Measurements from ENCODE around the gene NFKB1.
"Not testable (repeated sequence)": the region's sequence is repeated elsewhere in the genome, so short reads cannot be mapped to it uniquely, and the experiment has no call there.

The NFKB1 gene

DNA sequence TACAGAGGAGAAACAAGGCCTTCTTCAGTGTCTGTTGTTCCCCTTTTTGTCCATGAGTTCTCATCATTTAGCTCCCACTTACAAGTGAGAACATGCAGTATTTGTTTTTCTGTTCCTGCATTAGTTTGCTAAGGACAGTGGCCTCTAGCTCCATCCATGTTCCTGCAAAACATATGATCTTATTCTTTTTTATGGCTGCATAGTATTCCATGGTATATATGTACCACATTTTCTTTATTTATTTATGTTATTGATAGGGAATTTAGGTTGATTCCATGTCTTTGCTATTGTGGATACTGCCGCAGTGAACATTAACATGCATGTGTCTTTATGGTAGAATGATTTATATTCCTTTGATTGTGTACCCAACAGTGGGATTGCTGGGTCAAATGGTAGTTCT lies 69.1 kb downstream of the NFKB1 start:
- DNase-seq = not testable (repeated sequence)

- DNase-seq = no peak
Measured at GRCh38 chr4:102572452-102572851, 71.3 kb downstream of the NFKB1 start.

DNA sequence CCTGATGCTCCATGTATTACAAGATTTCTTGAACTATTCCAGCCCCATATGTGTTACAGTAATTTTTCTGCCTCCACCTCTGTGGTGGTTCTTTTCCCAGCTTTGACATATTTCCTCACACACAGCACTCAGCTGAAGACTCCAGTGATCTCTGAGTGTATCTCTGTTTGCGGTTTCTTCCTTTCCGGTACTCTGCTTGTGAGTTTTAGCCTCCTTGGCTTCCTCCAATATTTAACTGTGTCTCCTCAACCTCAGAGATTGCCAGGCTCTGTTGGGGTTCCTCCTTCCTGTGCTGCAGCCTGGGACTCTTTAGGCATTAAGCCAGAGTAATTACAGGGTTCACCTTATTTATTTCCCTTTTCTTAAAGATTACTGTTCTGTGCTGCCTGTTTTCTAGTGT lies 73.2 kb downstream of the NFKB1 start:
- no peak for DNase-seq

- DNase-seq = no peak
Measured at GRCh38 chr4:102575369-102576129, 74.4 kb downstream of the NFKB1 start.

- no peak for DNase-seq
Measured at GRCh38 chr4:102578270-102578669, 77.1 kb downstream of the NFKB1 start.

- no peak for DNase-seq
Measured at GRCh38 chr4:102578819-102579218, 77.7 kb downstream of the NFKB1 start.

- no peak for DNase-seq
Measured at GRCh38 chr4:102579794-102580462, 78.8 kb downstream of the NFKB1 start.

DNA sequence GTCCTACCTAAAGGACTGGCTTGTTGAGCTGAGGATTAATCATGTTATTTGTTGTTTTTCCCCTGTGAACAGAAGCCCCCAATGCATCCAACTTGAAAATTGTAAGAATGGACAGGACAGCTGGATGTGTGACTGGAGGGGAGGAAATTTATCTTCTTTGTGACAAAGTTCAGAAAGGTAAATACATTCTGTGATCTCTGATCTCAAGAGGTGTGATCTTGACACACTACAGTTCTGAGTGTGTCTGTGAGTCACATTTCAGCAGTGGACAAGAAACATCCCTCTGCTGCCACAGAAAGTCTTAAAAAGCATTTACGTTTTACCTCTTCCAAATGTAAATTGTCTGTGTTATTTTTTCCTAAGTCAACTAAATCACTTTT lies 79.3 kb downstream of the NFKB1 start:
- DNase-seq = no peak

GRCh38 chr4:102584091-102584490 lies 82.9 kb downstream of the NFKB1 start:
- DNase-seq = no peak

- DNase-seq = no peak
Measured at GRCh38 chr4:102585329-102585728, 84.2 kb downstream of the NFKB1 start.

DNA sequence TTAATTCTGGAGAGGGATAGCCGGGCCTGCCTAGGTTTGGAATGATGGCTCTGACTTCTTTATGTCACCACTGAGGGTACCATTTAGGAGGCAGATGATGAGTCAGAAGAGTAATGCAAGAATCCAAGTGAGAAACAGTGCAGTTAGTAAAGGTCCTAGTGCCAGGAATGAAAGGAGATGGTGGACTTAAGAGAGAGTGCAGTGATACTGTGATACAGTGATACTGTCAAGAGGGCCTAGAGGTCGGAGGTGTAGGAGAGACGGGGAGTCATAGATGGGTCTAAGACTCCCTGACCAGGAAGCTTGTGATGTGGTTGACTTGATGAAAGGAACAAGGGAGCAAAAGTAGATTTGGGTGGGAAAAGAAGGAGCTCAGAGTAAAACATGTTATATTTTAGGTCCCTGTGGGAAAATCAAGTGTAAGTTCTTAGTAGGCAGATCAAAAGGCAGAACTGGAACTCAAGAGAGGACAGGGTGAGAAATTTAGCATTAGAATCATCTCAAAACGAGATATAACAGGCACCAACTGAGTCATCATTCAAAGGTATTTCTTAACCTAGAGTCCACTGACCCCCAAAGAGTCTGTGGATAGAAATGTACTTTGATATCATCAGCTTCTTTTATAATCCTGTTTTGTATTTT lies 85.0 kb downstream of the NFKB1 start:
- no peak for DNase-seq

DNA sequence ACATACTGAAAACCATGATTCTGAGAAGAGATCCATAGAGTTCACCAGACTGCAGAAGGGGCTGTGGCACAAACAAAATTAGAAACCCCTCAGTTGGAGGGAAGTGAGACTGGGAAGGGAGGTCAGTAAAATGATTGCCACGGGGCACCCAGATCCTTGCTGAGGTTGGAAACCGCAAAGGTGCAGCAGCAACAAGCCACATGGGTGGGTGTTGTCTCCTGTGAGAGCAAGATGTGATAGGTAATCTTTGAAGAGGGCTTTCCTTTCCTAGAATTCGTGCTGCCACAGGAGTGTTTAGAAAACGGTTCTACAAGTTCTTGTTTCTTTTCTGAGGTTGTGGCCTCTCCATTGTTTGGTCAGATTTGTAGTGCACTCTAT lies 85.5 kb downstream of the NFKB1 start:
- DNase-seq = no peak

DNA sequence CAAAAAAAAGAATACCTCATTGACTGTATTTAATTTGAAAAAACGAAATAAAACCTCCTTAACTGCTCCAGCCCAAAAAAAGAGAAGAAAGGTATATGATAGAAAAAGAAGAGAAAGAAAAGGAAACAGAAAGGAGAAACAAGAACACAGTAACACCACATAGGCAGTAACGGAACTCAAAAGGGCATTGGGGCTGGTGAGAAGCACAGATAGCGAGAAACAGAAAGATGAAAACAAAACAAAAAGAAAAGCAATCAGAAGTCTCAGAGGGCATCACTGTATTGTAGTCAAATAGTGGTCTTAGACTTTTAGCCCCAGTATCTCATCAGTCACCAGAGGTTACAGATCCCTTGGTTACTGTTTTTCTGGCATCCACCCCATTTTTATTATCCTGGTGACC lies 88.6 kb downstream of the NFKB1 start:
- no peak for DNase-seq

GRCh38 chr4:102592256-102592655 lies 91.1 kb downstream of the NFKB1 start:
- no peak for DNase-seq

- no peak for DNase-seq
Measured at GRCh38 chr4:102593147-102593546, 92.0 kb downstream of the NFKB1 start.

DNA sequence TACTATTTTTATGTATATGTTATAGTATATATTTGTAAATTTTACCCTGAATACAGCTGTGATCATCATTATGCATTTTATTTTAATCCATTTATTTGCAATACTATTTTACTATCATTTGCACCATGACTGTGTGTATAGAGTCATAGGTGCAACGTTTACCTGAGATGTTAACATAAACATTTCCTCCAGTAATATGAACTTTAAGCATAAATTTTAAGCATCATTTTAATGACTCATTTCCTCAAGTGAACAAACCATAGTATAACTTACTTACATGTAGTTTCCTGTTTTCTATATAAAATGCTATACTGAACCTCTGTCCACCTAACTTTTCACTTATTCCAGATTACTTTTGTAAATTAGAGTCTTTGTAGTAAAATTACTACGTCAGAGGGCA lies 92.8 kb downstream of the NFKB1 start:
- no peak for DNase-seq

GRCh38 chr4:102596532-102596931 lies 95.4 kb downstream of the NFKB1 start:
- no peak for DNase-seq

DNA sequence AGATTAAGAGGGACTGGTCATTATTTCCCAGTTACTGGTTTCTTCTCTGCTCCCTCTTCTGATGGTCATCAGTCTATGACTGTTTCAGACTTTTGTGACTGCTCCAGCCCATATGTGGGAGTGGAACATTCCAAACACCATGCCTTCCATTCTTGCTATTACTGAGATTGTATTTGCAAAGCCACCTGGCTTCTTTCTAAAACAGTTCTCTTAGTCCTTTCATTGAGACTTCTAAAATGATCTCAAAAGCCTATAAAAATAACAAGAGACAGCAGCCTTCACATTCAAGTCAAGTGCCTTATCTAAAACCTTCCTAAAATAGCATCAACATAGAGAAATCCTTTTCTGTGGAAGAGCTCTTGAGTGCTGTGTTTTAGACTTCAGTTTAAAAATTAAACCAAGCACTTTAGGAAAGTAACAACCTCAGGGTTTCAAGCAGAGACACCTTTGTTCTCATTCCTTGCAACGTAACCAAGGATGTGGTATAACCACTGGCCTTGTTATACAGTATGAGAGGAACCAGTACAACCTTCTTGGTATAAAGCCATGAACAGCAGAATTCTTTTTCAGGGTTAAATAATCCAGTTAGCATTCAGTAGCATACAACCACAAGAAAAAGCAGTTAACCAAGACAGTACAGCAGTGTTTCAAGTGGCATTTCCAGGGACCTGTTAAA lies 97.1 kb downstream of the NFKB1 start:
- DNase-seq = no peak

DNA sequence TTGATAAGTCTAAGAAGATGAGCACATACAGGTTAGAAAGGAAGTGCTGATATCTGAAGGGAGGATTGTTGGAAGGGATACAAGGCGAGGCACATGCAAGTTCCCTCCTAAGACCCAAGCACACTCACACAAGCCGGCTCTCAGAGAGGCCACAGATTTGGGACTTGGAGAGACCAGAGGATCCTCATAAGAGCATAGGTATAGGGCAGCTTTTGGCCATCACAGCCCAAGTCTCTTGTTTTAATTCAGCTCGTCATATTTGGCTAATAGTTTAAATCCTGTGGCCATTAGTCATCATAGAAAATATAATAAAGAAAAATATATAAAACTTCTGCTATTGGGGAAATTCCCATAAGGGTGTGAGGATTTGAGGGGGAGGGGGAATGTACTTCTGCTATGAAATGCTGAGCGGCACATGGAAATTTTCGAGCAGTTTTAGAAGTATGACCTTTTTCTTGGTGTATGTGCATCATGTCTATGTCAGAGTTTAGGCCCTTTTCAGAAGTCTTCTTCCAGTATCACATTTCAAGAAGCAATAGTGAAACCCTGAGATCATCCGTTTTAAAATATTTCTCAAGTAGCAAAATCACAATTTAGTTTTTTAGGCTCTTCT lies 97.7 kb downstream of the NFKB1 start:
- no peak for DNase-seq

- no peak for DNase-seq
Measured at GRCh38 chr4:102599455-102599854, 98.3 kb downstream of the NFKB1 start.

DNA sequence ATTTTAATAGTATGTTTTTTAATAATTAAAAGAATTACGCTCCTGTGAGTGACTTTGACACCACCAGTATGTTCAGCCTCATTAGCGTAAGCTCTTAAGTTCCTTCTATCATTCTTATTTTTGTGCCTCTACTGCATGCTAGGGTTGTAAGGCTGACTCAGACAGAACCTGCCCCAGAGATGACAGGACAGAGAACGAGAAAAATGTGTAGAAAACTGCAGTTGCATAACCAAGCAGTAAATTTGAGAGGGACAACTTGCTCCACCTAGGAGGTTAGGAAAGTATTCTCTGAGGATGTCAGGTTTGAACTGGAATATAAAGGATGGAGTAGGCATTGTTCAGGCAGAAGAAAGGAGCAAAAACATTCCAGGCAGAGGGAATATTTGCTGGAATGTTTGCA lies 98.7 kb downstream of the NFKB1 start:
- DNase-seq = no peak

DNA sequence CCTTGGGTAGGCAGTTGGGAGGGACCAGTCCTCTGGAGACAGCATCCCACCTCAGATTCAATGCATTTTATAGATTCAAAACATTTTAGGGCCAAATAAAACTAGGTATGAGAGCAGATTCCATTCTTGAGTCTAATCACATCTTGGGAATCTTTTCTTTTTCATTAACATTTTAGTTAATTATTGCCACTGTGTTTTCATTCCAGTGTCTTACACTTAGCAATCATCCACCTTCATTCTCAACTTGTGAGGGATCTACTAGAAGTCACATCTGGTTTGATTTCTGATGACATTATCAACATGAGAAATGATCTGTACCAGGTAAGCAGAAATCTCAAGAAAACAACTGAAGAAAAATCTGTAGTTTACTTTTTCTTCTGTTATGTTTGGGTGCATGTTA lies 99.5 kb downstream of the NFKB1 start:
- DNase-seq = no peak

DNA sequence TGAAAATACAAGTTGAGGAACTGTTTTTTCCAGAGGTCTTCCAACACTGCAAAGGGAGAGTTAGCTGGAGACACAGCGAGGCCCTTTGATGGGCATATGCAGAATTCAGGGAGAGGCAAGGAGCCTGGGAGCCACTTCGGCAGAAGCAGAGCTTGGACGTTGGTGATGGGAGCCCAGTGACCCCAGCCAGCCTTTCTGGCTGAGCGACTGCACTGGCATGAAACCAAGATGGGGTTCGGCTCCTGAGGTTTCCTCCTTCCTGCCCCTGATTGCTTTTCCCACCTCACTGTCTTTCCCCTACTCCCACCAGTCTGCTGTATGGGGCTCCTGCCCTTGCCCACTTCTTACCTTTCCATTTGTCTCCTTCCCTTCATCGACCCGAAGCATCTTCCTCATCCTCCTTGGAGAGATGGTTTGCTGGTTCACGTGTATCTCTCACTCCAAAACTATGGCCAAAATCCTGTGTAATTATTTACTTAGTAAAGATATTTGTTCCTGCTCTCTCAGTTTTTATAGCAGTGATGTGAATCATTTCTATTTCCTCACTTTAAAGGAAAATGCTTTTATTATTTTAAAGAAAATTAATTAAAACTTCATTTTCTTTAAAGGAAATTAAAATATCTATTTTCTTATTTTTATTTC lies 100.5 kb downstream of the NFKB1 start:
- no peak for DNase-seq

Data from bone marrow (tissue), 2 donors.